GM19372 (cell line): ENCODE results near the gene TBC1D23.
"Not testable (repeated sequence)": the region's sequence is repeated elsewhere in the genome, so short reads cannot be mapped to it uniquely, and the experiment has no call there.

Source experiments
- ATAC-seq: cut with Tn5 transposase; IDR thresholded peaks from one replicate; pipeline ENCODE4 v1.9.1; 2021; ENCODE audit warnings: mild to moderate bottlenecking, low read depth, moderate library complexity; ENCODE audit not compliant: unreplicated experiment

TBC1D23 gene

DNA sequence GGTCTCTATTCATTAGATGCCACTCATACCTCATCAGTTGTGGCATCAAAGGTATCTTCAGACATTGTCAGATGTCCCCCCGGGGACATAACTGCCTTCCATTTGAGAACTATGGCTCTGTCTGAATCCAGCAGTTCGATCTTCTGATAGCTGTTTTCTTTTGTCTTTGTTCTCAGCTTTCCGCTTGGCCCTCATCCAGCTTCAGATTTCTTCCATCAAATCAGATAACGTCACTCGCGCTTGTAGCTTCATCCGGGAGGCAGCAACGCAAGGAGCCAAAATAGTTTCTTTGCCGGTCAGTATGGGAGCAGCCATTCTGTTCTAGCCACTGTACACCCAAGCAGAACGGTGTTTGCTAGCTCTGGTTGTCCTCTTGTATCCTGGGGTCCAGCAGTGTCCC, 78.1 kb downstream of the TBC1D23 start:
- ATAC-seq, result no peak

DNA sequence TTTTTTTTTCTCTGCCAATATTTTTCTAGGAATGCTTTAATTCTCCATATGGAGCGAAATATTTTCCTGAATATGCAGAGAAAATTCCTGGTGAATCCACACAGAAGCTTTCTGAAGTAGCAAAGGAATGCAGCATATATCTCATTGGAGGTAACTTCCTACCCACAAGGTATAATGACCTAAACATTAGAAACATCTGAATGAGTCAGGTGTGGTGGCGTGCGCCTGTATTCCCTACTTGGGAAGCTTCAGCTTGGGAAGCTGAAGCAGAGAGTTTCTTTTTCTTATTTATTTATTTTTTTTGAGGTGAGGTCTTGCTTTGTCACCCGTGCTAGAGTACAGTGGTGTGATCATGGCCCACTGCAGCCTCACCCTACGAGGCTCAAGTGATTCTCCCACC, 79.0 kb downstream of the TBC1D23 start:
- no peak for ATAC-seq

DNA sequence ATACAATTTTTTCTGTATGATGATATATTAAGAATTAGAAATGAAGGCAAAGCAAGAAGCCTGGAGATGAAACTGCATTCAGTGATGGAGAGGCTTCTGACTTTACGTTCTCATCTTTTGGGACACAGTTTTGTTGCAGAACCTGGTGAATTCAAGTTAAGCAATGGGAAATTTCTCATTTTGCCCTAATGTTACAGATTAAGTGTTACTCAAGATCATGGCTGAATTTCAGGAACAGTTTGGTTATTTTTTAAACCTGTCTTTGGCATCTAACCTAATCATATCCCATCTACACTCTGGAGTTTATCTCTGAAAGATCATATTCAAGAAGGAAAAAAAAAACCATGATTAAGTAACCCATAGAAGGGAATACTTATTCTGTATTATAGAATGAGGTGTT, 79.7 kb downstream of the TBC1D23 start:
- ATAC-seq, result no peak

DNA sequence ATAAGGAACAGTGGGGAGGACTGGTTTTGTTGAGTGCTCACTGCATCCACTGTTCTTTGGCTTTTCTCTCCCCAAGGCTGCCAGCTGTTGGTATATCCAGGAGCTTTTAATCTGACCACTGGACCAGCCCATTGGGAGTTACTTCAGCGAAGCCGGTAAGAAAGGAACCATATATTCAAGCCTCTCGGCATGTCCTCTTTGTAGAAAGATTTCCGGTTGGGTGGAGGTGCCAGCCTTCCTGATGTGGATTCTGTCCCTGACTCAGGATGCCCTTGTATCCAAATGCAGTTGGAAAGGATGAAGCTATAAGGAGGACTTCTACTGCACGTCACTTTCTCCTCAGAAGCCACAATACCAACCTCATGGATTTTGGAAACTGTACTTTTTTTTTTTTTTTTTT, 87.9 kb downstream of the TBC1D23 start:
- ATAC-seq, result no peak

DNA sequence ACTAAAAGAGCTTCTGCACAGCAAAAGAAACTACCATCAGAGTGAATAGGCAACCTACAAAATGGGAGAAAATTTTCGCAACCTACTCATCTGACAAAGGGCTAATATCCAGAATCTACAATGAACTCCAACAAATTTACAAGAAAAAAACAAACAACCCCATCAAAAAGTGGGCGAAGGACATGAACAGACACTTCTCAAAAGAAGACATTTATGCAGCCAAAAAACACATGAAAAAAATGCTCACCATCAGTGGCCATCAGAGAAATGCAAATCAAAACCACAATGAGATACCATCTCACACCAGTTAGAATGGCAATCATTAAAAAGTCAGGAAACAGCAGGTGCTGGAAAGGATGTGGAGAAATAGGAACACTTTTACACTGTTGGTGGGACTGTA, 91.0 kb downstream of the TBC1D23 start:
- not testable (repeated sequence) for ATAC-seq

DNA sequence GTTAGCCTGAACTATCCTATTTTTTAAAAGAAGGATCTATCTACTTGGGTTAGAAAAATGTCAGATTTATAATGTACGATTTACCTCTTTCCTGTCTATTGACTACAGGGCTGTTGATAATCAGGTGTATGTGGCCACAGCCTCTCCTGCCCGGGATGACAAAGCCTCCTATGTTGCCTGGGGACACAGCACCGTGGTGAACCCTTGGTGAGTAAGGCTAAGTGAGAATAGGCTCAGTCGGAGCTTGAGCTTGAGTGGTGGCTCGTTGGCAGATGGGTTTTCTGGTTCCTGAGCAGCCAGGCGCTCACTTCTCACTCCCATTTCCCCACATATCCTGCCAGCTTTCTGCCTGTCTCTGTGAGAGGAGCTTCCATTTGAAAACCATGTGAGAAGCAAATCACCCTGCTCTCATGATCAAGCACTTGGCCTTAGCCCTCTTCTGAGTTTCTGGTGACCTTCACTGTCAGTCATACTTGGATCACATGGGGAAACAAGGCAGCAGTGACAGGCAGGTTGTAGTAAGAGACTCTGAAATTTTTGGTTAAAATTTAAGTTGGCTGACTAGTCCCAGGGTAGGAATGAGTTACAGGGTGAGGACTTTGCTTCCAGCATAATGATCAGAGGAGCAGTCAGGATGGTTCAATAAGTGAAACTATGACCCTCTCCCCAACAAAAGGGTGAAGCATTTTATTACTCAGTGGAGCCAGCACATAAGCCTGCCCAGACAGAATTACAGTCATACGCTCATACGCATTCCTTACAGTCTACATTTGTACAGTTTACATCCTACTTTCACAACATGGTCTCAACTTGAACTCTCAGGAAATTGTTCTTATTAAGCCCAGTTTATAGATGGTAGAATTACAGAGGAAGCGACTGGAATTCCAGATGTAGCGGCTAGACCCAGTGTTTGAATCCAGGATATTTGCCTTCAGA, 91.8 kb downstream of the TBC1D23 start:
- no peak for ATAC-seq

DNA sequence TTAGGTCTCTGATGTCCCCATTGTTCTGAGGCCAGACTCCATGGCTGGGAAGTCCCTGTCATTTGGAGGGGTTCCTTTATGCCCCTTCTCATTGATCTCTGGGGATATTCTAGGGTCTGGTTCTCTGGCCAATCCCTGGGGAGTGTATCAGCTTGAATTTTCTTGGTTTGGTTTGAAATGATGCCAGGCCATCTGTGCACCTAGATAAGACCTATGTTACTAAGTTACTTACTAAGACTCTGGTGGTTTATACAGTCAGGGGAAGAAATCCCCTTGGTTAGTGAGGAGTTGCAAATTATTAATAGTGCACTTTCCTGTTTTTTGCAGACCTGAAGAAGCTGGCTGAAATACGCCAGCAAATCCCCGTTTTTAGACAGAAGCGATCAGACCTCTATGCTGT, 94.1 kb downstream of the TBC1D23 start:
- ATAC-seq, result no peak

DNA sequence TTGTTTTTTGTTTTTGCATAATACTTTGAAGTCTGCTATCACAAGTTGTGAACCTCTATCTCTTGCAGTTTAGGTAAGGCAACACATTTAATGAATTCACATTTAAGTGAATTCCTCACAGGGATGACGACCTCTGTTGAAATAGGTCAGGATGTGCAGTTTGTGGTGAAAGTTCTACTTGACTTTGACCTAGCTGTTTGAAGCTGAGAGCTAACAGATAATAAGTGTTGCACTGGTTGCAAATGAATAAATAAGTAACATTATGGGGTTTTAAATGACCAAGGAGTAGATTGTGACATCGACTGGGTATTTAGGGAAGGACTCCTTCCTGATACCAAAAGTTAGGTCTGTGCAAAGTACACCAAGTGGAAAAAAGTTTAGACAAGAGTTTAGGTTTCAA, 97.6 kb downstream of the TBC1D23 start:
- no peak for ATAC-seq

DNA sequence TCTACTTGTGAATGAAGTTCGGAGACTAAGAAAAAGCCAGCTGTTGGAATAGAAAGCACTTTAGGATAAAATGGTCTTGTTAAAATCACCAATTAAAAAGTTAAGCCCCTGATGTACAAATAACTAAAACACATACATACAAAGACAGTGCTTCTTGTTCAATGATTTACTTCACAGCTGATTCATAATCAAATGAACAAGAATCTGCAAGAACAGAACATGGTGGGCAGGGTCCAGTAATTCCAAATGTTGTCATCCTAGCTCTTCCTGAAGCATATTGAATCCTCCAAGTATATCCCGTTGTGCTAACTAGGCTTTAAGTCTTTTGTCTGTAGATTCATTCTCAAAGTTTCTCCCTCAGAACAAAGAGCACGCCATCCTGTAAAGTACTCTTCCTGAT, 98.2 kb downstream of the TBC1D23 start:
- ATAC-seq, result no peak

DNA sequence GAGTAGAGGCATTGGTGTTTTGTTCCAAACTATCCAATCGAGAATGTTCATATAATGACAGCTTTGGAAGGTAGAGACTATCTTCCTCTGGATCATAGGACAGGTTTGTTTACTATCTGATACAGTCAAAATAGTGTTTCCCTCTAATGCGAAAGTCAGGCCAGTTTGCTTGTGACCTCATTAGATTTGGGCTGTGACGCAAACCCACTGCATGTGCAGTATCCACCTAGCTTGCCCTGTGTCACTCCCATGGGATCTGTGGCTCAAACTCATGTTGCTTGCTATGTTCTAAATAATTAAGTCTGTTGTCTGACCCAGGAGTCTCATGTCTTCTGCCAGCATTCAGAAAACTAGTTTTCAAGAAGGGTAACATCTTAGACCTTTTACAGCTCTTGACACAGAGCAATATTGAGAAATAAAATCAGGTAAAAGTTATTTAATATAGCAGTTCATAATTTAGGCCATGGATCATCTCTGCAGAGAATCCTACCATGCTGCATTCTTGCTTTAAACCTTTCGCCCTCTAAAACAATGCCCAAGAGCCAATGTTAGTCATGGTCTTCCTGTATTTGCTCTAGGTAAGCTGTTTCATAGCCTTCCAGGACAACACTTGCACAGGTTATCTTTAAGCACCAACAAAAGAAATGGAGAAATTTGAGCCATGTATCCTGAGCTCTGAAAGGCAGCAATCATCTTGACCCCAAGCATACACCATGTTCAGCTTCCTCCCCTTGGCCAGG, 100.1 kb downstream of the TBC1D23 start:
- ATAC-seq, result no peak

DNA sequence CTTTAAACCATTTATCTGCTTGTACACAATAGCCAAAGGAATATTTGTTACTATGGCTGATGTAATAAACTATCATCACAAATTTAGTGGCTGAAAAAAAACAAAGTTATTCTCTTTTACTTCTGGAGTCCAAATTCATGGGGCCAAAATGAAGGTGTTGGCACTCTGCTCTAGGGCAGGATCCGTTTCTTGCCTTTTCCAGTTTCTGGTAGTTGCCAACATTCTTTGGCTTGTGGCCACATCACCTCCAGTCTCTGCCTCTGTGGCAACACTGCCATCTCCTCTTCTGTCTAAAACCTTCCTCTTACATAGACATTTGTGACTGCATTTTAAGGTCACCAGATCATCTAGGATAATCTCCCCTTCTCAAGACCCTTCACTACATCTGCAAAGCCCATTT, 101.1 kb downstream of the TBC1D23 start:
- ATAC-seq, result no peak

DNA sequence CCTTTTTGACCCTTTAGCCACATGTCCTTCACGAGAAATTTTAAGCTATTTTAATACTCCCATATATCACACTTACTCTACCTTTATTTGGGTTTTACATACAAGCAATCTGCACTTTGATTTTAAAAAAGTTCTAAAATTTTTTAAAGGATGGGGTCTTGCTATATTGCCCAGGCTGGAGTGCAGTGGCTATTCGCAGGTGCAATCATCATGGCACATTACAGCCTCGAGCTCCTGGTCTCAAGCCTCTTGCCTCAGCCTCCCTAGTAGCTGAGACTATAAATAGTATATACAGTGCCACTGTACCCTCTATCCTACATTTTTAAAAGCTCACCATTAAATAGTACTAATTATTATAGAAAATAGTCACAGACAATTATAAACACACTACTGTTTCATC, 103.6 kb downstream of the TBC1D23 start:
- no peak for ATAC-seq

DNA sequence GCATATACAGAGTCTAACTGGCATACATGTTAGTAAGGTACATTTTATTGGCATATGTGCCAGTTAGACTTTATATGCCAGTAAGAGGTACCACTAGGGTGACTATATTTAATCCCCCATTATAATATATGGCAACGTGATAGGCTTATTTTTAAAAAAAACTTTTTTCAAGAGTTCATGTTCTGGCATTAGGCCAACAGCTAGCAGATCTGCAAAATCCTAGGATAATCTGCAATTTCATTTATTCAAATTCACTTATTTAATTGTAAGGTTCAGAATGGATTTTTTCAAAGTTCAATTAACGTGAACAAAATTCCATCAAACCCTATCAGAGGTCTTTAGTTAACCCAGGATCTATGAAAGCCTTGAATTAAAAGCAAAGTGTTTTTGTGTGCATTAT, 105.6 kb downstream of the TBC1D23 start:
- no peak for ATAC-seq

DNA sequence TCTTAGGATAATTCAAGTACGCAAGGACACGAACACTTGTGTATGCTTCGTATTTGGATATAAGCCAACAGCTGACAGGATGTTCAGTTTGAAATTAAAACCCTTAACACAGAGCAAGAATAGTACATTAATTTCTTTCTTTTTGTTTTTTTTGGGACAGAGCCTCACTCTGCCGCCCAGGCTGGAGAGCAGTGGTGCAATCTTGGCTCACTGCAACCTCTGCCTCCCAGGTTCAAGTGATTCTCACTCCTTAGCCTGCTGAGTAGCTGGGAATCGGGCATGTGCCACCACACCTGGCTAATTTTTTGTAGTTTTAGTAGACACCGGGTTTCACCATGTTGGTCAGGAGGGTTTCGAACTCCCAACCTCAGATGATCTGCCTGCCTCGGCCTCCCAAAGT, 107.6 kb downstream of the TBC1D23 start:
- no peak for ATAC-seq

DNA sequence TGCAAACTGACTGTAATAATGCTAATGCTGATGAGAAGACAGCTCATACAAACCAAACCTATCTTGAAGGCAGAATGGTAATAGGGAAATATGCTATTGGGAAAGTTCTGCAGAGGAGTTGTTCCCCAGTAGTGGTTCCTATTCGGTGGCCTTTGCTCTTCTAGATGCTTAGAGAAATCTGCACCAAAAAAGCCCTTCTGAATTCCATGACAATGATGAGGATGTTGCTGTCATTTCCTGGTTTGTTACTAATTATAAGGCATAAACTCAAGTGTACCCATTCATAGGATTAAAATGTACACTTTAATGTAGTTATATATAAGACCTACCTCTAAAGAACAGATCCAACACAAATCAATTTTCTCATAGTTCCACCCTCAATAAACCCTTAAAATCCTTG, 110.0 kb downstream of the TBC1D23 start:
- ATAC-seq, result no peak

DNA sequence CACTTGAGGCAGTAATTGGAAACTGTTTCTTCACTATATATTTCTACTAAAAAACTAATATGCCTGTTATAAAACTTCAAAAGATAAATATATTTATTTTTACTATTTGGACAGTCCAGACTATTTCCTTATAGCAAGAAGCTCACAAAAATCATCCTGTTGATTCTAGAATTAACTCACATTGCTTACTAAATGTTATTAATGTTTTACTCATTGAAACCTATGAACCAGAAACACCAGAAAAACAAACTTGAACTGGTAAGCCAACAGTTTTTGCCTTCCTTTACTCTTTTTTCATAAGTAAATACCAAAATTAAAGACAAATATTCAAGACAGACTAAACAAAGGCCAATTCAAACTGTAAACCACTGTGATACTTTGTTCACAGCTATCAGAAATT, 113.7 kb downstream of the TBC1D23 start:
- ATAC-seq, result no peak
